NCI-H1092 (cell line): ENCODE data around the gene BANF1.

Experiments used
- DNase-seq: peaks from one replicate; lab custom pipeline; 2025; lab: John Stamatoyannopoulos, UW

Gene BANF1

GRCh38 chr11:66039765-66040164, 37.5 kb downstream of the BANF1 start:
- no peak for DNase-seq

- no peak for DNase-seq
Measured at GRCh38 chr11:66042227-66042995, 40.1 kb downstream of the BANF1 start.

DNA sequence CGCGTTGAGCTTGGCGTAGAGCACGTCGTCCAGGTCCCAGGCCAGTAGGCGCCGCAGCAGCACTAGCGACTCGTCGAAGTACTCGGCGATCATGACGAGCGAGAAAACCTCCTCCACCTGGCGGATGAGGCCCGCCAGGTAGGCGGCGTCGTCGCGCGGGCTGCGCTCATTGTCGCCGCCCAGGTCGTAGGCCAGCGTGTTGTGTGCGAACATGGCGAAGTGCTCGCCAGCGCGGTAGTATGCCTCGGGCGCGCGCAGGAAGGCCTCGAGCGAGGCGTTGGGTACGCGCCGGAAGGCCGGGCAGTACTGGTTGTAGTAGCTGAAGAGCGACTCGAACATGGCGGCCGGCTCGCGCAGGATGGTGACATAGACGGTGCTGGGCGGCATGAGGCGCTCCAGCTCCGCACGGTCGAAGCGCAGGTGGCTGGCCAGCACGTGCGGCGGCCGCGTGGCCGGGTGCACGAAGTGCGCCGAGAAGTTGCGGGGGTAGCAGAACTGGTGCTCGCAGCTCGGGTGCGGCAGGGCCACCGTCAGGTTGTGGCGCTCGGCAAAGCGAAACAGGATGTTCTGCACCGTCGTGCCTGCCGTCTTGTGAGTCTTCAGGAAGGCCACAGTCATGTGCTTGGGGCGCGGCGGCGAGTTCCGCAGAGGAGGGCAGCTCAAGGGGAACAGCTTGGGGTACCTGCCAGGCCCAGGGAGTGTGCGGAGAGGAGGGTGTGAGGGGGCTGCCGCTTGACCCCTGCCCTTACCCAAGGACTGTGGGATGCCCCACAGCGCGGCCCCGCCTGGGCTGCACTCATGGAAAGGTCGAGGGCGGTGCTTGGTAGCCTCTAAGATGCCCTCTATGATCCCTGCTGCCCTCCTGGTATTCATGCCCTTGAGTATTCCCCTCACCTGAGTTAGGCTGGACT, 40.9 kb downstream of the BANF1 start:
- no peak for DNase-seq

DNA sequence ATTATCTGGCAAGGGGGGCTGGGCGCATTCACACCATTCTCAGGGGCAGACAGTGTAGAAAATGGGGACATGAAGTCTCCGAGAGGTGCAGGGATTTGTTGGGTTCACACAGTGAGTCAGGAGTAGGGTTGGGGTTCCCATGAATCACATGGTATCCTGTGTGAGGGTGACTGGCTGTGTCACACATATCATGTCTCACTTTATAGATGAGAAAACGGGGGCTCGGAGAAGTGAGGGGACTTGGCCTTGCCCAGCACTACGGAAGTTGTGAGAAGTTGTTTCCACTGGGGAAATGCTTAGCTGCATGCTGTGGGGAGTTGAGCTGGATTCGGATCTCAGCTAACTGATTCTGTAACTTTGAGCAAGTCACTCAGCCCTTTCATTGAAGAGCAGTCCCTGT, 42.5 kb downstream of the BANF1 start:
- DNase-seq, result no peak

GRCh38 chr11:66045177-66045639, 42.9 kb downstream of the BANF1 start:
- DNase-seq, result peak; percentile 71

DNA sequence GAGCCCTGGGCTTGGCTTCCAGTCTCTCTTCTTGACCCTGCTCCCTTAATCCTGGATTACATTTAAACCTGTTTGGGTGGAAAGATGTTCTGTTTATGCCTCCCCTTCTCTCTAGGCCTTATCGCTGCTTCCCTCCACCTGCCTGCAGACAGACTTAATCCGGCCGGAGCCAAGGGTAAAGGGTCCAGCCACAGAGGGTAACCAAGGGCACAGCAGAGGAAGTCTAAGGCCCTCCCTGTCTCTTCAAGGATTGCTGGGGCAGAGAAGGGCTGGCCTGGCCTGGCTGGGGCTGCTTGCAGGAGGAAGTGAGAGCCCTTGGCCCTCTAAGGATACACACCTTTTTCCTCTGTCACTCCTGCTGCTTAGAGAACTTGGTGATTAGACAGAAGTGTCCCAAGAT, 44.6 kb downstream of the BANF1 start:
- no peak for DNase-seq

DNA sequence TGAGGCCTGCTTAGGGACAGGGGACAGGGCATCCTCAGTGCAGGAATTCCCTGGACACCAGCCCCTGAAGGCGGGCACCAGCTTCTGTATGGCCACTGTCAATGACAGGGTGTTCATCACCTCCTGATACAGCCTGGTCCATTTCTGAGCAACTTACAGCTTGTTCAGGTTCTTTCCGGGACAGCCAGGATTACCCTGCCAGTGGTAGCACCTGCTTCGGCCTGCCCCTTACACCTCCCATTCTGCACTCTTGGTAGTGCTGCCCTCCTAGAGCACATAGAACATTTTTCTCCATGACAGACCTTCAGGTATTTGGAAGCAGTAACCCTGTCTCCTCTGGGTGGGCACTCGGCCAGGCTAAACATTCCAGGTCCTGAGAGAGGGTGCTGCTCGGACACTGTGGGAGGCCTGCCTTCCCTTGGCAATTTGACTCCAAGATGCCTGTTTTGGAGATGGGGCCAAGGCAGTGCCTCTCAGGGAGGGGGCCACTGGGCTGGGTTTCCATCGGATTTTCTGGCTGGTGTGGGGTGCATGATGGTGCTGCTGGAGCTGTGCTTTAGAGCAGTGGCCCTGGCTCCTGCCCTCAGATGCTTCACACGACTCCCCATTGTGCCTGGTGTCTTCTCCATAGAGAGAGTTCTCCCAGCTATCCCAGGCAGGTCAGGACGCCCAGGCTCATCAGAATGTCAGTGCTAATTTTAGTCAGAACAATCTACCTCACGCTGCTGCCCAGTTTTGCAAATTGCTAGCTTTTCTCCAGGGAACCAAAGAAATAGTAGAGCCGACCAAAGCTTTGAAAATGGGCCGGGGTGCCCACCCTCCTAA, 45.5 kb downstream of the BANF1 start:
- DNase-seq, result no peak

GRCh38 chr11:66048547-66049323, 46.4 kb downstream of the BANF1 start, which contains the start of gene GAL3ST3:
Gene GAL3ST3, minus strand, starts transcription at chr11:66049161. Its CDS starts 3,746 bp downstream, at chr11:66045415.
- DNase-seq, result no peak

DNA sequence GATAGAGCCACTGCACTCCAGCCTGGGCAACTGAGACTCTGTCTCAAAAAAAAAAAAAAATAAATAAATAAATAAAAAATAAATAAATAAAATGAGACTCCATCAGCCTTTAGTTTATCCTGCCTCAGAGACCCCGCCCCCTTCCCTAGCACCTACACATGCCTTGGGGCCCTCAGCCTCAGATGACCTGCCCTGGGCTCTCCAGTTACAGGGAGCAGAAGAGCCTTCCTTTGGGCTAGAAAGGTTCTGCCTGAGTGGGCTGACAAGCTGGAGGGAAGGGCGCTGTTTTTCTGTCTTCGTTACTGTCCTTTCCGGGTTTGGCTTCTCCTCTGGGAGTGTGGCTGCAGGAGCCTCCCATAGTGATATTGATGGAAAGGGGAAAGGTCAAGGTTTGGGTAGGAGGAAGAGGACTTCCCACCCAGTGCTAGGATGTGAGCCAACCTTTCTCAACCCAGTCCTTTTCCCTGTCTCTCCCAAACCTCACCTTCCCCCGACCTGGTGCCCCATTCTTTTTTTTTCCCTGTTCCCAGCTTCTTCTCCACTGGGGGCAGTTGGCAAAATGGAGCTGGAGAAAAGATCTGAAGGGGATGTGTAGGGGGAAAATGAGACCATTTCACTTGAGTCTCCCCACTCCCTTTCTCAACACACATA, 48.4 kb downstream of the BANF1 start:
- no peak for DNase-seq

- no peak for DNase-seq
Measured at GRCh38 chr11:66051371-66051765, 49.1 kb downstream of the BANF1 start.

DNA sequence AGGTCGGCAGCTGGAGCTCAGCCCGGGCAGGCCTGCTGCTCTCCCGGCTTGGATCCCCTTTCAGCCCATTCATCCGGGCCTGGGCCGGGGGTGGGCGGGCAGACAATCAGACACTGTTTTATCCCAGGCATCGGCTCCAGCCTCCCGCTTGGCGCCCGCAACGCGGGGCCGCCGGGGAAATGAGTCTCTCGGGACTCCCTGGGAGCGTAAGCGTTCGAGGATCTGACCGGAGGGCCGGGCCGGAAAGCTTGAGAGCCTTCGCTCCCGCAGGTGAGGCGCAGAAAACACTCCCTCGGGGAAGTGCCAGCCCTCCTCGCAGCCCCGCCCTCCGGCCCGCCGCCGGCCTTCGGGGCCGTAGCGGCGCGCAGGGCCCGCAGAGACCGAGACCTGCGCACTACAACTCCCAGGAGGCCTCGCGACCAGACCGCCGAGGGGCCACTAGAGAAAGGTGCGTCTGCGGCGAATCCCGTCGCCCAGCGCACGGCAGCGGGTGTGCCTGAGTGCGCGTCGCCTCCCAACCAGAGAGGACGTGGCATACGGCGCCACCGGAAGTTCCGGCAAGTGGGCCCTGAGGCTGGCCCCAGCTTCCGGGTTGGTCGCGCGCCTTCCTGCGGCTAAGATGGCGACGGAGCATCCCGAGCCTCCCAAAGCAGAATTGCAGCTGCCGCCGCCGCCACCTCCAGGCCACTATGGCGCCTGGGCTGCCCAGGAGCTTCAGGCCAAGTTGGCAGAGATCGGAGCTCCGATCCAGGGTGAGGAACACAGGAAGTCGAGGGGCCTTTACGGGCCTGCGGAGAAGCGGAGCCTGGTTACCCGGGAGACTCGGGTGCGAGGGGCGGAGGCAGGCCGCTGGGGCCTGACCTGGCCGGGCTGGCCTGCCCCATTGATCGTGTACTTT, 49.7 kb downstream of the BANF1 start, which contains the start of gene SF3B2:
TSS of gene SF3B2 (plus strand) at position 599 of the 898 bp plus-strand sequence. CDS start at position 620, 21 bp downstream.
- DNase-seq, result peak; percentile 98

GRCh38 chr11:66052664-66052982, 50.3 kb downstream of the BANF1 start:
- no peak for DNase-seq
